Measurements from ENCODE around the gene NT5C1B.

NT5C1B gene

GRCh38 chr2:18522484-18523146 lies 66.8 kb downstream of the NT5C1B start:
- no peak overlapping the region for H3K27ac Mint-ChIP-seq
- no peak overlapping the region for H3K4me3 Mint-ChIP-seq
- H3K9me3 Mint-ChIP-seq = no peaks in the 10 kb centered on the region
- H3K4me1 Mint-ChIP-seq (ENCODE audit: low read depth) = no peaks in the 10 kb centered on the region
- H3K36me3 Mint-ChIP-seq (ENCODE audit: low read depth) = no peaks in the 10 kb centered on the region
- no peaks in the 10 kb centered on the region for H3K27me3 Mint-ChIP-seq (ENCODE audit: low read depth)

GRCh38 chr2:18520451-18521425 lies 68.6 kb downstream of the NT5C1B start:
- no peak overlapping the region for H3K4me3 Mint-ChIP-seq
- no peaks in the 10 kb centered on the region for H3K36me3 Mint-ChIP-seq (ENCODE audit: low read depth)
- H3K27me3 Mint-ChIP-seq (ENCODE audit: low read depth) = no peaks in the 10 kb centered on the region
- H3K4me1 Mint-ChIP-seq (ENCODE audit: low read depth) = no peaks in the 10 kb centered on the region
- no peaks in the 10 kb centered on the region for H3K9me3 Mint-ChIP-seq
- H3K27ac Mint-ChIP-seq = no peak overlapping the region

DNA sequence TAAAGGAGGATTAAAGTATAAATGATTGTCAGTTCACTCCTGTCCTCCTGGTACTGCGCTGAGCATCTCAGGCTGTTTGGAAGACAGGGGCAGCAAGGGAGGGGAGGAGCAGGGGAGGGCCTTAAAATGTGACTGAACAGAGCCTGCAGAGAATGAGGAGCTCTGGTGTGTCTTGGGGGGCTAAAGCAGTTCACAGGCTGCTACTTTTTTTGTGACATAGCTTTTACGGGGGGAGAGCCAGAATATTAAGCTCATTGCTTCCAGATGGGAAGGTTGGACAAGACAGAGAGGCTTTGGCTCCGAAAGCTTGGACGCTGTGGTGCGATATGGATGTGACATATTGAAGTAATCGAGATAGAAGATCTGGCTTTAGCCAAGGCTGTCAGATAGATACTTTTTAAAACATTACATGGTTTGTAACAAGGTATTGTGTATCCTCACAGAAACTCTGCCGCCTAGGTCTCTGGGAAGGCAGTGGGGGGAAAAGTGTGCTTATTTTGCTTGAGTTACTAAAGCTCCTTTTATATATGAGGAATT lies 69.4 kb downstream of the NT5C1B start:
- Mint-ChIP-seq H3K27me3 (ENCODE audit: low read depth) (no peaks in the 10 kb centered on the region), H3K4me3 (no peak overlapping the region), H3K27ac (no peak overlapping the region), H3K4me1 (ENCODE audit: low read depth) (no peaks in the 10 kb centered on the region), H3K9me3 (no peaks in the 10 kb centered on the region), H3K36me3 (ENCODE audit: low read depth) (no peaks in the 10 kb centered on the region)

GRCh38 chr2:18518116-18519111 lies 71.0 kb downstream of the NT5C1B start:
- no peaks in the 10 kb centered on the region for H3K36me3 Mint-ChIP-seq (ENCODE audit: low read depth)
- no peaks in the 10 kb centered on the region for H3K27me3 Mint-ChIP-seq (ENCODE audit: low read depth)
- H3K4me3 Mint-ChIP-seq = no peak overlapping the region
- H3K9me3 Mint-ChIP-seq = no peaks in the 10 kb centered on the region
- no peak overlapping the region for H3K27ac Mint-ChIP-seq
- H3K4me1 Mint-ChIP-seq (ENCODE audit: low read depth) = no peaks in the 10 kb centered on the region

- Mint-ChIP-seq H3K9me3 (no peaks in the 10 kb centered on the region), H3K27me3 (ENCODE audit: low read depth) (no peaks in the 10 kb centered on the region), H3K4me1 (ENCODE audit: low read depth) (no peaks in the 10 kb centered on the region), H3K36me3 (ENCODE audit: low read depth) (no peaks in the 10 kb centered on the region), H3K4me3 (no peak overlapping the region), H3K27ac (no peak overlapping the region)
Measured at GRCh38 chr2:18517386-18517785, 72.0 kb downstream of the NT5C1B start.

- Mint-ChIP-seq H3K4me1 (ENCODE audit: low read depth) (no peaks in the 10 kb centered on the region), H3K36me3 (ENCODE audit: low read depth) (no peaks in the 10 kb centered on the region), H3K4me3 (no peak overlapping the region), H3K27me3 (ENCODE audit: low read depth) (no peaks in the 10 kb centered on the region), H3K27ac (no peak overlapping the region), H3K9me3 (no peaks in the 10 kb centered on the region)
Measured at GRCh38 chr2:18516112-18516511, 73.3 kb downstream of the NT5C1B start.

DNA sequence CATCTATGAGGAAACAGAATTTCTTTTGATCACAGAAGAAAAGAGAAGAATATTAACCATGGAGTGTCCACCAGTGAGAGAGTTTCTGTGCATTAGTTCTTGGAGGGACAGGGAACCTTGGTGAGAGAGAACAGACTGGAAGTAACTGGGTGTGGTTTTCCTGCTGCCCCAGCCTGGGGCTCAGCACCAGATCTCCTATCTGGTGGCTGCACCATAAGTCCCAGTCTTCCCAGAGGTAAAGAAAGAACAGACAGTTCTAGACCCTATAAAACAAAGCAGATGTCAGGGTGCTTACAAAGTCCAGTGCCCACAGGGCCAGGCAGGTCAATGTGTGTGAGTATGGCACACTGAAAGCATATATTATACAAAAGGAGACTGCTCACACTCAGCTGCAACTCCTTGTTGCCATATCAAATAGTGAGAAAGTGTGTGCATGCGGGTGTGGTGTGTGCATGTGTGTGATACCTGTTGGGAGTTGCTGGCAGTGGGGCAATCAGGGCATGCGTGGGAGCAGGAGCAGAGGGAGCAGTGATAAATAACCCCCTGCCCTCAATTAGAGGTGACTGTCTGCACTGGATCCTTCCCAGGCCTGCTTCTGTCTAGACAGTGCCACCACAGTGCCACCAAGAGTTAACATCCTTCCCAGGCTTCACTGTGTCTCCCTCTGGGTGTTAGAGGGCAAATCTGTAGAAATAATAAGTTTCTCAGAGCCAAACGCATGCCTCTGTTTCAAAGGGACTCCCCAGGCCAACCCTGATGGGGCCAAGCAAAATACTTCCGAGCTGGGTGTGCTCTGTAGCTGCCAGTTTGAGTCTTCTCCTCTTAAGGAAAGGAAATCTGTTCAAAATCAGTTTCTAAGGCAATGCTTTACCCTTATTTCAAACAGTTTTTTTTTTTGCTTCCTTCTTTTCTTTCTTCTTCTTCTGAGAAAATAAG lies 74.6 kb downstream of the NT5C1B start:
- no peaks in the 10 kb centered on the region for H3K4me1 Mint-ChIP-seq (ENCODE audit: low read depth)
- peaks cover 5% of the 10 kb centered on the region for H3K27me3 Mint-ChIP-seq (ENCODE audit: low read depth)
- H3K4me3 Mint-ChIP-seq = no peak overlapping the region
- H3K9me3 Mint-ChIP-seq = no peaks in the 10 kb centered on the region
- H3K27ac Mint-ChIP-seq = no peak overlapping the region
- H3K36me3 Mint-ChIP-seq (ENCODE audit: low read depth) = no peaks in the 10 kb centered on the region
